Measurements from ENCODE around the gene TULP3.

The TULP3 gene

DNA sequence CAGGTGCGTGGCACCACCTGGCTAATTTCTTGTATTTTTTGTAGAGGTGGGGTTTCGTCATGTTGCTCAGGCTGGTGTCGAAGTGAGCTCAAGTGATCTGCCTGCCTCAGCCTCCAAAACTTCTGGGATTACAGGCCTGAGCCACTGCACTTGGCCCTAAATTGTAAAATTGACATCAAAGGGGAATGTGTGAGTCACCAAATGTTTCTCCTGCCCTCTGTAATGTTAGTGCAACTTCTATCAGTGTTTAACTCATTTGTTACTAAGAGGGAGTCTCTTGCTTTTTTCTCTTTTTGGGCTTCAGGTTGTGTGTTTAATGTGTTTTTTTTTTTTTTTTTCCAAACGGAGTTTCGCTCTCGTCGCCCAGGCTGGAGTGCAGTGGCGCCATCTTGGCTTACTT lies 2.3 kb downstream of the TULP3 start (continued):
- TF ChIP-seq, protein P1, sequence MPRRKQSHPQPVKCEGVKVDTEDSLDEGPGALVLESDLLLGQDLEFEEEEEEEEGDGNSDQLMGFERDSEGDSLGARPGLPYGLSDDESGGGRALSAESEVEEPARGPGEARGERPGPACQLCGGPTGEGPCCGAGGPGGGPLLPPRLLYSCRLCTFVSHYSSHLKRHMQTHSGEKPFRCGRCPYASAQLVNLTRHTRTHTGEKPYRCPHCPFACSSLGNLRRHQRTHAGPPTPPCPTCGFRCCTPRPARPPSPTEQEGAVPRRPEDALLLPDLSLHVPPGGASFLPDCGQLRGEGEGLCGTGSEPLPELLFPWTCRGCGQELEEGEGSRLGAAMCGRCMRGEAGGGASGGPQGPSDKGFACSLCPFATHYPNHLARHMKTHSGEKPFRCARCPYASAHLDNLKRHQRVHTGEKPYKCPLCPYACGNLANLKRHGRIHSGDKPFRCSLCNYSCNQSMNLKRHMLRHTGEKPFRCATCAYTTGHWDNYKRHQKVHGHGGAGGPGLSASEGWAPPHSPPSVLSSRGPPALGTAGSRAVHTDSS (tag by site-specific recombination; IDR thresholded peaks at IDR 0.05): no peak
- TF ChIP-seq, protein P2, sequence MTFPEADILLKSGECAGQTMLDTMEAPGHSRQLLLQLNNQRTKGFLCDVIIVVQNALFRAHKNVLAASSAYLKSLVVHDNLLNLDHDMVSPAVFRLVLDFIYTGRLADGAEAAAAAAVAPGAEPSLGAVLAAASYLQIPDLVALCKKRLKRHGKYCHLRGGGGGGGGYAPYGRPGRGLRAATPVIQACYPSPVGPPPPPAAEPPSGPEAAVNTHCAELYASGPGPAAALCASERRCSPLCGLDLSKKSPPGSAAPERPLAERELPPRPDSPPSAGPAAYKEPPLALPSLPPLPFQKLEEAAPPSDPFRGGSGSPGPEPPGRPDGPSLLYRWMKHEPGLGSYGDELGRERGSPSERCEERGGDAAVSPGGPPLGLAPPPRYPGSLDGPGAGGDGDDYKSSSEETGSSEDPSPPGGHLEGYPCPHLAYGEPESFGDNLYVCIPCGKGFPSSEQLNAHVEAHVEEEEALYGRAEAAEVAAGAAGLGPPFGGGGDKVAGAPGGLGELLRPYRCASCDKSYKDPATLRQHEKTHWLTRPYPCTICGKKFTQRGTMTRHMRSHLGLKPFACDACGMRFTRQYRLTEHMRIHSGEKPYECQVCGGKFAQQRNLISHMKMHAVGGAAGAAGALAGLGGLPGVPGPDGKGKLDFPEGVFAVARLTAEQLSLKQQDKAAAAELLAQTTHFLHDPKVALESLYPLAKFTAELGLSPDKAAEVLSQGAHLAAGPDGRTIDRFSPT (tag by site-specific recombination; IDR thresholded peaks at IDR 0.05): no peak
- TF ChIP-seq ZEB2 (tag by site-specific recombination; IDR thresholded peaks at IDR 0.05) (peak; percentile 75), ZNF701 (tag by site-specific recombination; IDR thresholded peaks at IDR 0.05) (no peak), KLF9 (tag by site-specific recombination; IDR thresholded peaks at IDR 0.05; ENCODE audit: low read depth) (no peak), ZNF555 (tag by site-specific recombination; conservative IDR thresholded peaks at IDR 0.05) (no peak), ZNF837 (tag by site-specific recombination; IDR thresholded peaks at IDR 0.05) (no peak), ZXDB (tag by site-specific recombination; IDR thresholded peaks at IDR 0.05) (no peak), ZNF2 (tag by site-specific recombination; IDR thresholded peaks at IDR 0.05) (0 out of 2 replicates have a peak, but pooled peaks have one; percentile 46), ZNF404 (tag by site-specific recombination; IDR thresholded peaks at IDR 0.05) (no peak), ZNF214 (tag by site-specific recombination; IDR thresholded peaks at IDR 0.05; ENCODE audit: borderline replicate concordance) (no peak), ZNF169 (tag by site-specific recombination; IDR thresholded peaks at IDR 0.05) (no peak), KLF16 (tag by site-specific recombination; IDR thresholded peaks at IDR 0.05) (no peak), ZNF677 (tag by site-specific recombination; IDR thresholded peaks at IDR 0.05) (no peak), MYNN (tag by site-specific recombination; IDR thresholded peaks at IDR 0.05; ENCODE audit: borderline replicate concordance) (no peak), RBAK (tag by site-specific recombination; IDR thresholded peaks at IDR 0.05) (no peak), ZFP3 (tag by site-specific recombination; IDR thresholded peaks at IDR 0.05; ENCODE audit: low read depth) (no peak), ZNF596 (tag by site-specific recombination; IDR thresholded peaks at IDR 0.05) (no peak), ZNF140 (tag by site-specific recombination; IDR thresholded peaks at IDR 0.05) (no peak), ZNF514 (tag by site-specific recombination; IDR thresholded peaks at IDR 0.05) (no peak), ZNF114 (tag by site-specific recombination; IDR thresholded peaks at IDR 0.05) (no peak), ZNF37A (tag by site-specific recombination; IDR thresholded peaks at IDR 0.05) (no peak), ZNF558 (tag by site-specific recombination; IDR thresholded peaks at IDR 0.05) (no peak)
- TF ChIP-seq, protein P3, sequence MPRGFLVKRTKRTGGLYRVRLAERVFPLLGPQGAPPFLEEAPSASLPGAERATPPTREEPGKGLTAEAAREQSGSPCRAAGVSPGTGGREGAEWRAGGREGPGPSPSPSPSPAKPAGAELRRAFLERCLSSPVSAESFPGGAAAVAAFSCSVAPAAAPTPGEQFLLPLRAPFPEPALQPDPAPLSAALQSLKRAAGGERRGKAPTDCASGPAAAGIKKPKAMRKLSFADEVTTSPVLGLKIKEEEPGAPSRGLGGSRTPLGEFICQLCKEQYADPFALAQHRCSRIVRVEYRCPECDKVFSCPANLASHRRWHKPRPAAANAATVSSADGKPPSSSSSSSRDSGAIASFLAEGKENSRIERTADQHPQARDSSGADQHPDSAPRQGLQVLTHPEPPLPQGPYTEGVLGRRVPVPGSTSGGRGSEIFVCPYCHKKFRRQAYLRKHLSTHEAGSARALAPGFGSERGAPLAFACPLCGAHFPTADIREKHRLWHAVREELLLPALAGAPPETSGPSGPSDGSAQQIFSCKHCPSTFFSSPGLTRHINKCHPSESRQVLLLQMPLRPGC (tag by site-specific recombination; IDR thresholded peaks at IDR 0.05): 0 out of 2 replicates have a peak, but pooled peaks have one; percentile 33
- TF ChIP-seq, protein P4, sequence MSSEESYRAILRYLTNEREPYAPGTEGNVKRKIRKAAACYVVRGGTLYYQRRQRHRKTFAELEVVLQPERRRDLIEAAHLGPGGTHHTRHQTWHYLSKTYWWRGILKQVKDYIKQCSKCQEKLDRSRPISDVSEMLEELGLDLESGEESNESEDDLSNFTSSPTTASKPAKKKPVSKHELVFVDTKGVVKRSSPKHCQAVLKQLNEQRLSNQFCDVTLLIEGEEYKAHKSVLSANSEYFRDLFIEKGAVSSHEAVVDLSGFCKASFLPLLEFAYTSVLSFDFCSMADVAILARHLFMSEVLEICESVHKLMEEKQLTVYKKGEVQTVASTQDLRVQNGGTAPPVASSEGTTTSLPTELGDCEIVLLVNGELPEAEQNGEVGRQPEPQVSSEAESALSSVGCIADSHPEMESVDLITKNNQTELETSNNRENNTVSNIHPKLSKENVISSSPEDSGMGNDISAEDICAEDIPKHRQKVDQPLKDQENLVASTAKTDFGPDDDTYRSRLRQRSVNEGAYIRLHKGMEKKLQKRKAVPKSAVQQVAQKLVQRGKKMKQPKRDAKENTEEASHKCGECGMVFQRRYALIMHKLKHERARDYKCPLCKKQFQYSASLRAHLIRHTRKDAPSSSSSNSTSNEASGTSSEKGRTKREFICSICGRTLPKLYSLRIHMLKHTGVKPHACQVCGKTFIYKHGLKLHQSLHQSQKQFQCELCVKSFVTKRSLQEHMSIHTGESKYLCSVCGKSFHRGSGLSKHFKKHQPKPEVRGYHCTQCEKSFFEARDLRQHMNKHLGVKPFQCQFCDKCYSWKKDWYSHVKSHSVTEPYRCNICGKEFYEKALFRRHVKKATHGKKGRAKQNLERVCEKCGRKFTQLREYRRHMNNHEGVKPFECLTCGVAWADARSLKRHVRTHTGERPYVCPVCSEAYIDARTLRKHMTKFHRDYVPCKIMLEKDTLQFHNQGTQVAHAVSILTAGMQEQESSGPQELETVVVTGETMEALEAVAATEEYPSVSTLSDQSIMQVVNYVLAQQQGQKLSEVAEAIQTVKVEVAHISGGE (tag by site-specific recombination; conservative IDR thresholded peaks at IDR 0.05; ENCODE audit: low read depth): no peak
- TF ChIP-seq, protein P5, sequence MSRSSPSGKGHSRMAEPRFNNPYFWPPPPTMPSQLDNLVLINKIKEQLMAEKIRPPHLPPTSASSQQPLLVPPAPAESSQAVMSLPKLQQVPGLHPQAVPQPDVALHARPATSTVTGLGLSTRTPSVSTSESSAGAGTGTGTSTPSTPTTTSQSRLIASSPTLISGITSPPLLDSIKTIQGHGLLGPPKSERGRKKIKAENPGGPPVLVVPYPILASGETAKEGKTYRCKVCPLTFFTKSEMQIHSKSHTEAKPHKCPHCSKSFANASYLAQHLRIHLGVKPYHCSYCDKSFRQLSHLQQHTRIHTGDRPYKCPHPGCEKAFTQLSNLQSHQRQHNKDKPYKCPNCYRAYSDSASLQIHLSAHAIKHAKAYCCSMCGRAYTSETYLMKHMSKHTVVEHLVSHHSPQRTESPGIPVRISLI (tag by site-specific recombination; IDR thresholded peaks at IDR 0.05): no peak
- TF ChIP-seq, protein P6, sequence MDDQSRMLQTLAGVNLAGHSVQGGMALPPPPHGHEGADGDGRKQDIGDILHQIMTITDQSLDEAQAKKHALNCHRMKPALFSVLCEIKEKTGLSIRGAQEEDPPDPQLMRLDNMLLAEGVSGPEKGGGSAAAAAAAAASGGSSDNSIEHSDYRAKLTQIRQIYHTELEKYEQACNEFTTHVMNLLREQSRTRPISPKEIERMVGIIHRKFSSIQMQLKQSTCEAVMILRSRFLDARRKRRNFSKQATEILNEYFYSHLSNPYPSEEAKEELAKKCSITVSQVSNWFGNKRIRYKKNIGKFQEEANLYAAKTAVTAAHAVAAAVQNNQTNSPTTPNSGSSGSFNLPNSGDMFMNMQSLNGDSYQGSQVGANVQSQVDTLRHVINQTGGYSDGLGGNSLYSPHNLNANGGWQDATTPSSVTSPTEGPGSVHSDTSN (CRISPR knock-in tag; IDR thresholded peaks at IDR 0.05): no peak
- TF ChIP-seq, protein P7, sequence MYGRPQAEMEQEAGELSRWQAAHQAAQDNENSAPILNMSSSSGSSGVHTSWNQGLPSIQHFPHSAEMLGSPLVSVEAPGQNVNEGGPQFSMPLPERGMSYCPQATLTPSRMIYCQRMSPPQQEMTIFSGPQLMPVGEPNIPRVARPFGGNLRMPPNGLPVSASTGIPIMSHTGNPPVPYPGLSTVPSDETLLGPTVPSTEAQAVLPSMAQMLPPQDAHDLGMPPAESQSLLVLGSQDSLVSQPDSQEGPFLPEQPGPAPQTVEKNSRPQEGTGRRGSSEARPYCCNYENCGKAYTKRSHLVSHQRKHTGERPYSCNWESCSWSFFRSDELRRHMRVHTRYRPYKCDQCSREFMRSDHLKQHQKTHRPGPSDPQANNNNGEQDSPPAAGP (tag by site-specific recombination; IDR thresholded peaks at IDR 0.05): no peak
